HG03354 (cell line): ENCODE measurements around the gene RHOJ.
"Not testable (repeated sequence)": the region's sequence is repeated elsewhere in the genome, so short reads cannot be mapped to it uniquely, and the experiment has no call there.

ENCODE experiments used
- ATAC-seq: cut with Tn5 transposase; IDR thresholded peaks from one replicate; pipeline ENCODE4 v1.9.1; 2021; ENCODE audit warnings: mild to moderate bottlenecking; ENCODE audit not compliant: unreplicated experiment, poor library complexity, severe bottlenecking

RHOJ gene

GRCh38 chr14:63249092-63249491 is 44.8 kb downstream of the RHOJ start:
- ATAC-seq, result no peak

- ATAC-seq, result no peak
Measured at GRCh38 chr14:63257299-63257698, 53.1 kb downstream of the RHOJ start.

- no peak for ATAC-seq
Measured at GRCh38 chr14:63262446-63262845, 58.2 kb downstream of the RHOJ start.

- ATAC-seq, result no peak
Measured at GRCh38 chr14:63266106-63266505, 61.9 kb downstream of the RHOJ start.

- ATAC-seq, result no peak
Measured at GRCh38 chr14:63267171-63267570, 62.9 kb downstream of the RHOJ start.

- ATAC-seq, result no peak
Measured at GRCh38 chr14:63268771-63269170, 64.5 kb downstream of the RHOJ start.

- ATAC-seq, result no peak
Measured at GRCh38 chr14:63269561-63270225, 65.5 kb downstream of the RHOJ start.

- ATAC-seq, result no peak
Measured at GRCh38 chr14:63273129-63273528, 68.9 kb downstream of the RHOJ start.

GRCh38 chr14:63273717-63274655 is 69.7 kb downstream of the RHOJ start:
- no peak for ATAC-seq

- ATAC-seq, result no peak
Measured at GRCh38 chr14:63275611-63276010, 71.4 kb downstream of the RHOJ start.

- ATAC-seq, result no peak
Measured at GRCh38 chr14:63276016-63276415, 71.8 kb downstream of the RHOJ start.

GRCh38 chr14:63276492-63277342 is 72.5 kb downstream of the RHOJ start:
- peak; percentile 78 for ATAC-seq

- no peak for ATAC-seq
Measured at GRCh38 chr14:63277591-63278183, 73.4 kb downstream of the RHOJ start.

GRCh38 chr14:63279933-63280332 is 75.7 kb downstream of the RHOJ start:
- not testable (repeated sequence) for ATAC-seq

- ATAC-seq, result no peak
Measured at GRCh38 chr14:63282997-63283883, 79.0 kb downstream of the RHOJ start.

GRCh38 chr14:63283884-63284248 is 79.6 kb downstream of the RHOJ start:
- no peak for ATAC-seq

- no peak for ATAC-seq
Measured at GRCh38 chr14:63286071-63286470, 81.8 kb downstream of the RHOJ start.

- ATAC-seq, result no peak
Measured at GRCh38 chr14:63287666-63288483, 83.6 kb downstream of the RHOJ start.
